Endothelial cell (in vitro differentiated cells): Measurements from ENCODE around the gene XRCC1. TPM values are rescaled to one million over a fixed set of nuclear protein-coding genes. Genes with fewer than 3 reads are reported as not detected.
"Not testable (repeated sequence)": the region's sequence is repeated elsewhere in the genome, so short reads cannot be mapped to it uniquely, and the experiment has no call there.

Experiments
- DNase-seq: peaks from one replicate; pipeline ENCODE4 v3.0.0; 2021; ENCODE audit warnings: low spot score
- H3K27ac Mint-ChIP-seq: one replicate; pipeline ENCODE4 v1.8.0; 2021; ENCODE audit warnings: mixed read lengths, inconsistent platforms; ENCODE audit not compliant: unreplicated experiment
- H3K27me3 Mint-ChIP-seq: one replicate; pipeline ENCODE4 v1.8.0; 2021; ENCODE audit warnings: mild to moderate bottlenecking, moderate library complexity, mixed read lengths, inconsistent platforms; ENCODE audit not compliant: unreplicated experiment
- H3K36me3 Mint-ChIP-seq: one replicate; pipeline ENCODE4 v1.8.0; 2021; ENCODE audit warnings: mild to moderate bottlenecking, low read depth, mixed read lengths, inconsistent platforms; ENCODE audit not compliant: unreplicated experiment
- H3K4me1 Mint-ChIP-seq: one replicate; pipeline ENCODE4 v1.8.0; 2021; ENCODE audit warnings: mild to moderate bottlenecking, mixed read lengths, inconsistent platforms; ENCODE audit not compliant: unreplicated experiment
- H3K4me3 Mint-ChIP-seq: one replicate; pipeline ENCODE4 v1.8.0; 2021; ENCODE audit warnings: mild to moderate bottlenecking, mixed read lengths, inconsistent platforms; ENCODE audit not compliant: unreplicated experiment
- H3K9me3 Mint-ChIP-seq: one replicate; pipeline ENCODE4 v1.8.0; 2021; ENCODE audit warnings: mixed read lengths, inconsistent platforms; ENCODE audit not compliant: unreplicated experiment
- total RNA-seq: library from RNA; stranded (reverse); fragmentation: NEBNext Ultra II Directional; extraction: Animal tissue kit (Norgen Biotek cat#: 25700); gene quantifications from one replicate; pipeline ENCODE4 v1.2.1, GENCODE V29; 2021; ENCODE audit not compliant: unreplicated experiment
- TF ChIP-seq, protein P1 (sequence below): fragments of 200-600 bp; sonication (generic); IDR thresholded peaks from one replicate; pipeline ENCODE4 v1.5.0; 2021; ENCODE audit warnings: antibody characterized with exemption; ENCODE audit not compliant: unreplicated experiment

The XRCC1 gene
- total RNA-seq, 1 donor from 2014 or later, result 45.1 TPM

DNA sequence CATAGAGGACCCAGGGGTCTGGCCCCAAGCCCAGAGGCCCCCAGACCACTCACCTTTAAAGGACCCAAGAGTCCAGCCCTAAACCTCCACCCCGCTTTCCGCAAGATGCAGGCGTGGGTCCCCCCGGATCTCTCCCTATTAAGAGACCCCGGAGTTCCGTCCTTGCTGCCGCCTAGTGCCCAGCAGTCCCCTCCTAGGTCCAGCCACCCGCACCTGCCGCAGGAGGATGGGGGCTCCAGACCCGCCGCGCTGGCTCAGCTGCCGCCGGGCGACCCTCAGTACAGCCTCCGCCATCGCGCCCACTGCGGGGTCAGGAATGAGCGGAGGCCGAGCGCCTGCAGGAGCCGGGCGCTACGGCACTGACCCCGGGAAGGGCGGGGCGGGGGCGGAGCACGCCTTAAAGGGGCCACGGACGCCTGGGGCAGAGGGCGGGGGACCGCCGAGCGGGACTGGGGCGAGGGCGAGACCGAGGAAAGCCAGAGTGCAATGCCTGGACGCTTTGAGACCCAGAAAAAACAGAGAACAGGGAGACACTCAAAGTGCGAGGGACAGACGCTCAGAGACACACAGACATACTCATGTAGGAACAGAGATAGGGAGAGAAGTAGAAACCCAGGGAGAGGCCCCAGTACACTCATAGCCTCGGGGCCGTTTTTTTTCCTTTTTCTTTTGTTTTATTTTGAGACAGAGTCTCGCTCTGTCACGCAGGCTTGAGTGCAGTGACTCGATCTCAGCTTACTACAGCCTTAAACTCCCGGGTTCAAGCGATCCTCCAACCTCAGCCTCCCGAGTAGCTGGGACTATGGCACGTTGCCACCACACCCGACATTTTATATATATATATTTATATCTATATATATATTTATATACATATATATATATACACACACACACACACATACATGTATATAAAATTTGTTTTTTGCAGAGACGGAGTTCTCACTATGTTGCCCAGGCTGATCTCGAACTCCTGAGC lies 48.2 kb downstream of the XRCC1 start, which contains the start of gene ETHE1:
ETHE1 (minus strand) TSS at position 318 of the 976 bp plus-strand sequence; CDS start at position 294, 24 bp downstream.
- Mint-ChIP-seq H3K4me1 (peaks cover 9% of the 10 kb centered on the region), H3K4me3 (peak within 1 kb of the TSS; percentile 95), H3K27me3 (peaks cover 5% of the 10 kb centered on the region), H3K27ac (no peak within 1 kb of the TSS), H3K36me3 (no peaks in the 10 kb centered on the region), H3K9me3 (no peaks in the 10 kb centered on the region)
- TF ChIP-seq, protein P1, sequence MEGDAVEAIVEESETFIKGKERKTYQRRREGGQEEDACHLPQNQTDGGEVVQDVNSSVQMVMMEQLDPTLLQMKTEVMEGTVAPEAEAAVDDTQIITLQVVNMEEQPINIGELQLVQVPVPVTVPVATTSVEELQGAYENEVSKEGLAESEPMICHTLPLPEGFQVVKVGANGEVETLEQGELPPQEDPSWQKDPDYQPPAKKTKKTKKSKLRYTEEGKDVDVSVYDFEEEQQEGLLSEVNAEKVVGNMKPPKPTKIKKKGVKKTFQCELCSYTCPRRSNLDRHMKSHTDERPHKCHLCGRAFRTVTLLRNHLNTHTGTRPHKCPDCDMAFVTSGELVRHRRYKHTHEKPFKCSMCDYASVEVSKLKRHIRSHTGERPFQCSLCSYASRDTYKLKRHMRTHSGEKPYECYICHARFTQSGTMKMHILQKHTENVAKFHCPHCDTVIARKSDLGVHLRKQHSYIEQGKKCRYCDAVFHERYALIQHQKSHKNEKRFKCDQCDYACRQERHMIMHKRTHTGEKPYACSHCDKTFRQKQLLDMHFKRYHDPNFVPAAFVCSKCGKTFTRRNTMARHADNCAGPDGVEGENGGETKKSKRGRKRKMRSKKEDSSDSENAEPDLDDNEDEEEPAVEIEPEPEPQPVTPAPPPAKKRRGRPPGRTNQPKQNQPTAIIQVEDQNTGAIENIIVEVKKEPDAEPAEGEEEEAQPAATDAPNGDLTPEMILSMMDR, result no peak
- DNase-seq, result peak; percentile 78

DNA sequence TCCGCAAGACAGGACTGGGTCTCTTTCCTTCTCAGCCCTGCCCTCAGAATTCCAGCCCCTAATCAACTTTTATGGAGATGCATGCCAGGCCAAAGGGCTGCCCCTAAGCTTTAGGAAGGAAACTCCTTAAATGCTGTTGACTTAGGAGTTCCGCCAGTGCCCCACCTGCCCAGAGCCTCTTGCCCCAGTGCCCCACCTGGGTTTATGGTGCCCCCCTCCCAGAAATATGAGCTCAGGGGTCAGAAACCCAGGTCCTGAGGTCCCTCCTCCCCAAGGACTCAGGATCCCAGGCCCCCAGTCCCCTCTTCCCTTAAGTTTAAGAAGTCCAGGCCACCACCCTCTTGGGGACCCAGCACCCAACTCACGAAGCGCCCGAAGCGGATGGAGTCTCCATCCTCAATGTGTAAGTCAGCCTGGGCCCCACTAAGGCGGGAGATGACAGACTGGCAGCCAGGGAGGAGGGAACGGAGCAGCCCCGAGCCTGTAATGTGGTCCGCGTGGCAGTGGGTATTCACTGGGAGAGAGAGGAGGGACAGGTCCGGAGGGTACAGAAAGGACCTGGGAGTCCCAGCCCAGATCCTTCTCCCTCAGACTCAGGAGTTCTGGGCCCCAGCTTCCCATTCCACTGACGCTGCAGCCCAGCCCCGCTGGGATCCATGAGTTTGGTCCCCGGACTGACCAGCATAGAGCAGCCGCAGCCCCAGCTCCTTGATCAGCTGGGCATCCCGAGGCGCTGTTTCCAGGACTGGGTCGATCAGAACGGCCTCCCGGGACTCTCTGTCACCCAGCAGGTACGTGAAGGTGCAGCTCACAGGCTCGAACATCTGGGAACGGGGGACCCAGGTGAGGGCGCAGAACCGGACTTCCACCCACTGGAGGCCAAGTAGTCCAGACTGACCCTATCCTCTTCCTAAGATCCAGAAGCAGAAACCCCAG lies 49.2 kb downstream of the XRCC1 start:
- Mint-ChIP-seq H3K27ac (no peak overlapping the region), H3K9me3 (no peaks in the 10 kb centered on the region), H3K4me3 (peak overlapping the region; percentile 95), H3K4me1 (peaks cover 9% of the 10 kb centered on the region), H3K36me3 (no peaks in the 10 kb centered on the region), H3K27me3 (peaks cover 5% of the 10 kb centered on the region)
- peak; percentile 34 for DNase-seq
- TF ChIP-seq, protein P1, result no peak

- peaks cover 9% of the 10 kb centered on the region for H3K4me1 Mint-ChIP-seq
- TF ChIP-seq, protein P1, result no peak
- DNase-seq, result peak; percentile 62
- H3K36me3 Mint-ChIP-seq, result no peaks in the 10 kb centered on the region
- H3K4me3 Mint-ChIP-seq, result peak overlapping the region; percentile 95
- peak overlapping the region; percentile 55 for H3K27ac Mint-ChIP-seq
- no peaks in the 10 kb centered on the region for H3K9me3 Mint-ChIP-seq
- peaks cover 5% of the 10 kb centered on the region for H3K27me3 Mint-ChIP-seq
Observed at GRCh38 chr19:43524922-43525835, 50.1 kb downstream of the XRCC1 start.

DNA sequence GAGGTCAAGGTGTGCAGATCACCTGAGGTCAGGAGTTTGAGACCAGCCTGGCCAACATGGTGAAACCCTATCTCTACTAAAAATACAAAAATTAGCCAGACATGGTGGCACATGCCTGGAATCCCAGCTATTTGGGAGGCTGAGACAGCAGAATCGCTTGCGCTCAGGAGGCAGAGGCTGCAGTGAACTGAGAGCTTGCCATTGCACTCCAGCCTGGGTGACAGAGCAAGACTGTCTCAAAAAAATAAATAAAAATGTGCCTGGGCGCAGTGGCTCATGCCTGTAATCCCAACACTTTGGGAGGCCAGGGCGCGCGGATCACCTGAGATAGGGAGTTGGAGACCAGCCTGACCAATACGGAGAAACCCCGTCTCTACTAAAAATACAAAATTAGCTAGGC lies 51.6 kb downstream of the XRCC1 start:
- H3K36me3 Mint-ChIP-seq, H3K27ac Mint-ChIP-seq, H3K4me3 Mint-ChIP-seq, H3K9me3 Mint-ChIP-seq, DNase-seq, H3K27me3 Mint-ChIP-seq: not testable (repeated sequence)
- peaks cover 13% of the 10 kb centered on the region for H3K4me1 Mint-ChIP-seq
